Suppressor macrophage treated with lipopolysaccharide for 4 hours (primary cell): ENCODE measurements around the gene AFM.

Experiments used
- DNase-seq: peaks from one replicate; pipeline ENCODE4 v3.0.0-alpha.2; 2020

The AFM gene

GRCh38 chr4:73481358-73481757 is at the start of gene AFM:
Gene AFM, plus strand, starts transcription at chr4:73481745. Its CDS starts 31 bp downstream, at chr4:73481776.
- no peak for DNase-seq

- DNase-seq: no peak
Measured at GRCh38 chr4:73431813-73432168, 49.8 kb upstream of the AFM start.

GRCh38 chr4:73432169-73433000 is 49.2 kb upstream of the AFM start:
- DNase-seq: no peak

- DNase-seq: no peak
Measured at GRCh38 chr4:73433140-73433539, 48.4 kb upstream of the AFM start.

- peak; percentile 5 for DNase-seq
Measured at GRCh38 chr4:73434311-73434710, 47.2 kb upstream of the AFM start.

- no peak for DNase-seq
Measured at GRCh38 chr4:73435984-73436383, 45.6 kb upstream of the AFM start, which contains the start of gene AFP. Gene AFP, plus strand, starts transcription at chr4:73436221. Its CDS starts 42 bp downstream, at chr4:73436263.

- no peak for DNase-seq
Measured at GRCh38 chr4:73436674-73437557, 44.6 kb upstream of the AFM start.

GRCh38 chr4:73437558-73437956 is 44.0 kb upstream of the AFM start:
- no peak for DNase-seq

- DNase-seq: no peak
Measured at GRCh38 chr4:73438048-73438447, 43.5 kb upstream of the AFM start.

- DNase-seq: no peak
Measured at GRCh38 chr4:73438582-73439215, 42.8 kb upstream of the AFM start.

- DNase-seq: no peak
Measured at GRCh38 chr4:73439445-73439844, 42.1 kb upstream of the AFM start.

- no peak for DNase-seq
Measured at GRCh38 chr4:73439991-73440390, 41.6 kb upstream of the AFM start.

- DNase-seq: no peak
Measured at GRCh38 chr4:73440653-73441052, 40.9 kb upstream of the AFM start.

- no peak for DNase-seq
Measured at GRCh38 chr4:73442275-73442674, 39.3 kb upstream of the AFM start.

GRCh38 chr4:73443224-73443623 is 38.3 kb upstream of the AFM start:
- no peak for DNase-seq

- no peak for DNase-seq
Measured at GRCh38 chr4:73445383-73446335, 35.9 kb upstream of the AFM start.

- peak; percentile 69 for DNase-seq
Measured at GRCh38 chr4:73446336-73446938, 35.1 kb upstream of the AFM start.

GRCh38 chr4:73447671-73448070 is 33.9 kb upstream of the AFM start:
- no peak for DNase-seq

GRCh38 chr4:73448448-73449203 is 32.9 kb upstream of the AFM start:
- DNase-seq: no peak

- DNase-seq: no peak
Measured at GRCh38 chr4:73450398-73451004, 31.0 kb upstream of the AFM start.

GRCh38 chr4:73451404-73451803 is 30.1 kb upstream of the AFM start:
- no peak for DNase-seq
